Gastrocnemius medialis (tissue), 4 donors: ENCODE results near the gene PAK6.

ENCODE experiments used
- CTCF ChIP-seq, 5 experiments: fragments of 450-650 bp in 3 of 5; fragments of 200-600 bp in 2 of 5; sonication (generic) in 2 of 5; IDR thresholded peaks in 4 of 5; conservative IDR thresholded peaks in 1 of 5; 1 replicate in 4 of 5; 2 replicates in 1 of 5; pipeline ENCODE4 v1.5.1; 2016 to 2019; ENCODE audit warnings: antibody characterized with exemption in 5 of 5, mild to moderate bottlenecking in 3 of 5, moderate library complexity in 3 of 5
- POLR2A ChIP-seq, 2 donors: fragments of 450-650 bp; IDR thresholded peaks; one replicate each; pipeline ENCODE4 v1.6.1; 2017; ENCODE audit warnings: antibody characterized with exemption in 2 of 2, mild to moderate bottlenecking in 2 of 2, moderate library complexity in 2 of 2

- TF ChIP-seq CTCF (IDR thresholded peaks at IDR 0.05 in 4 of 5, conservative IDR thresholded peaks at IDR 0.05 in 1 of 5) = no peak
- TF ChIP-seq POLR2A (IDR thresholded peaks at IDR 0.05) = no peak
These were observed 8.6 kb downstream of the PAK6 start for GRCh38 chr15:40247406-40247971.
